Epithelial cell of proximal tubule (primary cell): ENCODE results near the gene TNK2. TPM values are rescaled to one million over a fixed set of nuclear protein-coding genes. Genes with fewer than 3 reads are reported as not detected.

Source experiments
- DNase-seq: peaks from one replicate; pipeline ENCODE4 v3.0.0-alpha.2; 2011; ENCODE audit warnings: low read depth
- H3K4me3 ChIP-seq: 2 replicates; pipeline ENCODE4 v1.5.1; 2011; ENCODE audit warnings: low read depth, mild to moderate bottlenecking, low read length
- CTCF ChIP-seq: conservative IDR thresholded peaks from 2 replicates; pipeline ENCODE4 v1.5.1; 2012; ENCODE audit warnings: low read depth, mild to moderate bottlenecking, low read length
- total RNA-seq: library from RNA; depleted of rRNA; stranded (reverse); fragments of >200 nt; gene quantifications from 2 replicates; pipeline ENCODE4 v1.2.3, GENCODE V29; 2015

TNK2 gene
- total RNA-seq, 1 donor from 2014 or later = 21.0 TPM

- H3K4me3 ChIP-seq = no peak overlapping the region
- no peak for DNase-seq
- TF ChIP-seq CTCF = no peak
These were observed 94.3 kb downstream of the TNK2 start for GRCh38 chr3:195813916-195814640.

Other genes starting within 250 kb of the TNK2 start
- 9.3 and 11.7 TPM in 2 replicates for gene MUC20, start 187.6 kb downstream of the TNK2 start, total RNA-seq
- 0.52 and 0.72 TPM in 2 replicates for gene MUC4, start 96.6 kb downstream of the TNK2 start, total RNA-seq
- 102 and 130 TPM in 2 replicates for gene TFRC, start 173.5 kb upstream of the TNK2 start, total RNA-seq